GM12874 (cell line): ENCODE data around the gene LEUTX.

ENCODE experiments used
- CTCF ChIP-seq: IDR thresholded peaks from 2 replicates; pipeline ENCODE4 v1.5.1; 2011; ENCODE audit warnings: low read depth, mild to moderate bottlenecking, control low read depth, low read length, moderate library complexity; ENCODE audit not compliant: insufficient read depth

Gene LEUTX

GRCh38 chr19:39792999-39793546 is 14.4 kb downstream of the LEUTX start:
- peak; percentile 97 for TF ChIP-seq CTCF

GRCh38 chr19:39795001-39795400 is 16.3 kb downstream of the LEUTX start:
- no peak for TF ChIP-seq CTCF

- no peak for TF ChIP-seq CTCF
Measured at GRCh38 chr19:39796000-39796498, 17.4 kb downstream of the LEUTX start.

GRCh38 chr19:39797083-39797482 is 18.4 kb downstream of the LEUTX start:
- no peak for TF ChIP-seq CTCF

- no peak for TF ChIP-seq CTCF
Measured at GRCh38 chr19:39802958-39803357, 24.3 kb downstream of the LEUTX start.

GRCh38 chr19:39805104-39805503 is 26.4 kb downstream of the LEUTX start:
- TF ChIP-seq CTCF, result no peak

GRCh38 chr19:39807846-39808364 is 29.3 kb downstream of the LEUTX start:
- TF ChIP-seq CTCF, result no peak
